ENCODE results near the gene IL17RE. TPM values are rescaled to one million over a fixed set of nuclear protein-coding genes. Genes with fewer than 3 reads are reported as not detected.
"Not testable (repeated sequence)": the region's sequence is repeated elsewhere in the genome, so short reads cannot be mapped to it uniquely, and the experiment has no call there.

Gene IL17RE
- total RNA-seq, result 1 to 10 TPM in 6 of 9 donors, under 1 TPM in 3; 0.22 to 3.3 (median 1.4) TPM
- 1 to 10 TPM in 2 of 3 donors, under 1 TPM in 1; 0.51 to 4.3 (median 2.3) TPM for polyA plus RNA-seq
- long read RNA-seq, donor 1, result 0 reads
- long read RNA-seq, donor 2, result 0 reads
- long read RNA-seq, donor 3, result 0 reads
- long read RNA-seq, donor 4, partial matches to known transcripts, result 1 of 1 reads
- long read RNA-seq, donor 4, other reads (novel, unspliced or antisense), result 0 of 1 reads
- long read RNA-seq, donor 5, result 0 reads
- long read RNA-seq, donor 6, partial matches to known transcripts, result 1 of 1 reads
- long read RNA-seq, donor 6, other reads (novel, unspliced or antisense), result 0 of 1 reads
- long read RNA-seq, donor 7, result 0 reads
- long read RNA-seq, donor 8, partial matches to known transcripts, result 5 of 5 reads
- long read RNA-seq, donor 8, other reads (novel, unspliced or antisense), result 0 of 5 reads
- long read RNA-seq, donor 9, result 0 reads
- long read RNA-seq, donor 10, result 0 reads

GRCh38 chr3:9902372-9903237 is at the start of gene IL17RE:
TSS of gene IL17RE (plus strand) at chr3:9902848. CDS start at chr3:9902933, 85 bp downstream.
- 70 to 82% (median 75%) methylated on average over 5 to 13 of the region's 13 CpGs for WGBS, 4 donors
- TF ChIP-seq, protein P1, sequence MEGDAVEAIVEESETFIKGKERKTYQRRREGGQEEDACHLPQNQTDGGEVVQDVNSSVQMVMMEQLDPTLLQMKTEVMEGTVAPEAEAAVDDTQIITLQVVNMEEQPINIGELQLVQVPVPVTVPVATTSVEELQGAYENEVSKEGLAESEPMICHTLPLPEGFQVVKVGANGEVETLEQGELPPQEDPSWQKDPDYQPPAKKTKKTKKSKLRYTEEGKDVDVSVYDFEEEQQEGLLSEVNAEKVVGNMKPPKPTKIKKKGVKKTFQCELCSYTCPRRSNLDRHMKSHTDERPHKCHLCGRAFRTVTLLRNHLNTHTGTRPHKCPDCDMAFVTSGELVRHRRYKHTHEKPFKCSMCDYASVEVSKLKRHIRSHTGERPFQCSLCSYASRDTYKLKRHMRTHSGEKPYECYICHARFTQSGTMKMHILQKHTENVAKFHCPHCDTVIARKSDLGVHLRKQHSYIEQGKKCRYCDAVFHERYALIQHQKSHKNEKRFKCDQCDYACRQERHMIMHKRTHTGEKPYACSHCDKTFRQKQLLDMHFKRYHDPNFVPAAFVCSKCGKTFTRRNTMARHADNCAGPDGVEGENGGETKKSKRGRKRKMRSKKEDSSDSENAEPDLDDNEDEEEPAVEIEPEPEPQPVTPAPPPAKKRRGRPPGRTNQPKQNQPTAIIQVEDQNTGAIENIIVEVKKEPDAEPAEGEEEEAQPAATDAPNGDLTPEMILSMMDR (IDR thresholded peaks at IDR 0.05), result no peak
- TF ChIP-seq POLR2A (IDR thresholded peaks at IDR 0.05), result no peak
- intact Hi-C loops (cut with DNase I), result no loop called here

GRCh38 chr3:9854291-9854940 is 48.2 kb upstream of the IL17RE start:
- intact Hi-C loops (cut with DNase I); H3K36me3 ChIP-seq (replicated peaks in 1 of 2); H3K9me3 ChIP-seq (replicated peaks in 1 of 3); H3K4me1 ChIP-seq (replicated peaks in 1 of 2); H3K4me3 ChIP-seq; H3K27me3 ChIP-seq; DNase-seq; H3K27ac ChIP-seq: not testable (repeated sequence)
- WGBS, 4 donors, result 82 to 88% (median 85%) methylated on average over 9 to 11 of the region's 11 CpGs

More at GRCh38 chr3:9902372-9903237, at the start of gene IL17RE:
- H3K9me3 ChIP-seq (replicated peaks in 1 of 3), result no peaks in the 10 kb centered on the region
- H3K4me1 ChIP-seq (replicated peaks in 1 of 2), result peaks cover 7 to 9% of the 10 kb centered on the region in 2 donors
- DNase-seq, result no peak
- no peaks in the 10 kb centered on the region for H3K36me3 ChIP-seq (replicated peaks in 1 of 2)
- peak within 1 kb of the TSS in 1 of 4 donors; percentile 5 for H3K4me3 ChIP-seq
- no peaks in the 10 kb centered on the region for H3K27me3 ChIP-seq
- H3K27ac ChIP-seq, result peak within 1 kb of the TSS in 3 of 5 donors; percentile 33 to 75 (median 54)

DNA sequence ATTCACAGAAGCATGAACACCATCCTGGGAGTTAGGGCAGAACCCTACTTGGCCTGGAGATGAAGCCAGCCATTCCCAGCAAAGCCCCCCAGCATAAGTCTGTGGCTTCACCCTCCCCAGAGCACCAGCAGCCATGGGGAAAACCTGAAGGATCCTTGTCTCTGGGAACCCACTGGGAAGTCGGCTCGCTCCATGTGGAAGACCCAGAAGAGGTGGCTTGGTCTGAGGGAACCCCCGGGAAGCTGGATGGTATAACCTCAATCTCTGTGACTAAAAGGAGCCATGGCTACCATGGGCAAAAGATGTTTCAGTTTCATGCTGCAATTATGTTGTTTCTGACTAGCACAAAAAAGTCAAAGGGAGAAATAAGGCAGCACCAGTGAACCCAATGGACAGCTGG is 47.1 kb upstream of the IL17RE start:
- no peak for DNase-seq
- Histone ChIP-seq H3K4me3 (no peak overlapping the region), H3K36me3 (replicated peaks in 1 of 2) (no peaks in the 10 kb centered on the region), H3K27me3 (no peaks in the 10 kb centered on the region), H3K9me3 (replicated peaks in 1 of 3) (no peaks in the 10 kb centered on the region), H3K4me1 (replicated peaks in 1 of 2) (no peaks in the 10 kb centered on the region), H3K27ac (no peak overlapping the region)
- intact Hi-C loops (cut with DNase I), result no loop called here
- 88 to 100% (median 96%) methylated on average over 1 to 3 of the region's 3 CpGs for WGBS, 4 donors
- TF ChIP-seq POLR2A (IDR thresholded peaks at IDR 0.05), result no peak
- TF ChIP-seq, protein P1 (IDR thresholded peaks at IDR 0.05), result no peak

DNA sequence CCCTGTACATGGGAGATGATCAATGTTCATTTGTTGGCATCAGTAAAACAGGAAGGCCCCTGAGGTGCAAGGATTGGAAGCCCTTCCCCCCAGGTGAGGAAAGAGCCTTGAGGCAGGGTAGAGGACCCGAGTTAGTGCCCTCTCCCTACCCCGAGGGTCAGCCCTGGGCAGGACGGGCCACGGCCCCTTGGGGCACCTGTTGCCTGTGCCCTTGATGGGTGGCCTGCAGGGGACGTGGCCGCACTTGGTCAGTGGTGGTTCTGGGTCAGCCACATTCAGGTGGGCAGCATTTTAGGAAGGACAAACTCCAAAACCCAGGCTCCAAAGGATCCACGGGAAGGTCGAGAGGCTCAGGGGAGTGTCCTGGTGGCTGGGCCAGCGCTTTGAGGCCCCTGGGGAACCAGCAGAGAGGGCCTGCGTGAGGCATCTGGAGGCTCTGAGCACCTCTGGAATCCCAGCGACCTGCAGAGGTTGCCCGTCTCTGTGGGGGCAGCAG is 43.1 kb upstream of the IL17RE start:
- Histone ChIP-seq H3K27me3 (no peaks in the 10 kb centered on the region), H3K9me3 (replicated peaks in 1 of 3) (no peaks in the 10 kb centered on the region), H3K4me3 (no peak overlapping the region), H3K27ac (no peak overlapping the region), H3K36me3 (replicated peaks in 1 of 2) (no peaks in the 10 kb centered on the region), H3K4me1 (replicated peaks in 1 of 2) (peaks cover 11 to 13% of the 10 kb centered on the region in 2 donors)
- 88 to 93% (median 92%) methylated on average over 5 to 12 of the region's 12 CpGs for WGBS, 4 donors
- TF ChIP-seq, protein P1 (IDR thresholded peaks at IDR 0.05), result no peak
- no peak for TF ChIP-seq POLR2A (IDR thresholded peaks at IDR 0.05)
- intact Hi-C loops (cut with DNase I), result no loop called here
- DNase-seq, result no peak
